OCI-LY1 (cell line): ENCODE measurements around the gene MCF2L.

ENCODE experiments used
- EZH2 ChIP-seq: fragments of 200-600 bp; sonication (generic), shearing (Covaris generic); IDR thresholded peaks from 2 replicates; pipeline ENCODE4 v1.8.0; 2017; ENCODE audit warnings: borderline replicate concordance, mixed run types, mild to moderate bottlenecking, antibody characterized with exemption, low read length, moderate library complexity, mixed read lengths
- TF ChIP-seq, protein P1 (sequence below): fragments of 200-600 bp; sonication (generic), shearing (Covaris generic); IDR thresholded peaks from 2 replicates; pipeline ENCODE4 v1.5.1; 2017; ENCODE audit warnings: mild to moderate bottlenecking, antibody characterized with exemption, low read length, moderate library complexity, mixed read lengths

DNA sequence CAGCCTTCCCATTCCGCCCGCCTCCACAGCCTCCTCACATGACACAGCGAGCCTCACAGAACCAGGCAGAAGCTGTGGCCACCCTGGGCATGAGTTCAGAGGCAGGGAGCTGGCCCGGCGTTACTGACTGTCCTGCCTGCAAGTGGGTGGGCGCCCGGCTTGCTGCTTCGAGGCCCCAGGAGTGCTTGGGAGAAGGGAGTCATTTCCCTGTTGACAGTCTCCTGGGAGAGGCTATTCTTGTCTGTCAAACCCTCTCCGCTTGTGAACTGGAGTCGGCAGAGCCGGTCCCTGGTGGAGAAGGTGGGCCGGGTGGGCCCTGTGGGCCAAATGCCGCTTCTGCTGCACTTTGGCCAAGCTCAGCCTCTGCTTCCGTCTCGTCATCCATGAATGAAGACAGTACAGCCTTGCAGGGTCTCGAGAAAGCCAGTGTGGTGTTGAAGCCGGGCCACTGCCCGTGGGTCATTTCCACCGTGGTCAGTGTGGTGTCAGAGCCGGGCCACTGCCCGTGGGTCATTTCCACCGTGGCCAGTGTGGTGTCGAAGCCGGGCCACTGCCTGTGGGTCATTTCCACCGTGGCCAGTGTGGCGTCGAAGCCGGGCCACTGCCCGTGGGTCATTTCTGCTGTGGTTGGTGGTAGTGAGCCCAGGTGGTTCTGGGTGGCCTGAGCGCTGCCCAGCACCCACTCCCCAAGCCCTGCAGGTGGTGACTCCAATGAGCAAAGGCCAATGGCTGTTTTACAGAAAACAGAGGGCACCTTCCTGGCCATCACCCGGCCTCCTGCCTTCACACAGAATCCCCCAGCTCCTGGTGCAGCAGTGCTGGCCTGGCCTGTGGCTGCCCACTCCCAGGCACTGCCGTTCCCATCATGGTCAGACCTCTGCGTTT lies 123.1 kb downstream of the MCF2L start:
- no peak for TF ChIP-seq EZH2
- TF ChIP-seq, protein P1, sequence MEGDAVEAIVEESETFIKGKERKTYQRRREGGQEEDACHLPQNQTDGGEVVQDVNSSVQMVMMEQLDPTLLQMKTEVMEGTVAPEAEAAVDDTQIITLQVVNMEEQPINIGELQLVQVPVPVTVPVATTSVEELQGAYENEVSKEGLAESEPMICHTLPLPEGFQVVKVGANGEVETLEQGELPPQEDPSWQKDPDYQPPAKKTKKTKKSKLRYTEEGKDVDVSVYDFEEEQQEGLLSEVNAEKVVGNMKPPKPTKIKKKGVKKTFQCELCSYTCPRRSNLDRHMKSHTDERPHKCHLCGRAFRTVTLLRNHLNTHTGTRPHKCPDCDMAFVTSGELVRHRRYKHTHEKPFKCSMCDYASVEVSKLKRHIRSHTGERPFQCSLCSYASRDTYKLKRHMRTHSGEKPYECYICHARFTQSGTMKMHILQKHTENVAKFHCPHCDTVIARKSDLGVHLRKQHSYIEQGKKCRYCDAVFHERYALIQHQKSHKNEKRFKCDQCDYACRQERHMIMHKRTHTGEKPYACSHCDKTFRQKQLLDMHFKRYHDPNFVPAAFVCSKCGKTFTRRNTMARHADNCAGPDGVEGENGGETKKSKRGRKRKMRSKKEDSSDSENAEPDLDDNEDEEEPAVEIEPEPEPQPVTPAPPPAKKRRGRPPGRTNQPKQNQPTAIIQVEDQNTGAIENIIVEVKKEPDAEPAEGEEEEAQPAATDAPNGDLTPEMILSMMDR, result no peak
